Kidney (tissue), 14 donors: ENCODE data around the gene CTNNA2. TPM values are rescaled to one million over a fixed set of nuclear protein-coding genes. Genes with fewer than 3 reads are reported as not detected.

ENCODE experiments used
- DNase-seq, 5 donors: peaks; one replicate each; pipeline ENCODE4 v3.0.0-alpha.2; 2013 to 2020
- FAIRE-seq: peaks from 2 replicates; lab custom pipeline; 2012; peaks lifted over from hg19 to GRCh38; lab: Jason Lieb, UNC
- H3K27ac ChIP-seq, 2 donors: one replicate each; pipeline ENCODE4 v1.7.0; 2013; ENCODE audit warnings: low read depth in 2 of 2, low read length in 2 of 2, inconsistent platforms in 1 of 2
- H3K27me3 ChIP-seq: one replicate; pipeline ENCODE4 v1.7.1; 2013; ENCODE audit warnings: low read length, inconsistent platforms; ENCODE audit not compliant: control insufficient read depth, insufficient read depth
- H3K36me3 ChIP-seq, 3 donors: one replicate each; pipeline versions ENCODE4 v1.7.0 to v1.7.1; 2013; ENCODE audit warnings: low read length in 3 of 3, control low read depth in 1 of 3, inconsistent platforms in 1 of 3; ENCODE audit not compliant: insufficient read depth in 3 of 3, control insufficient read depth in 2 of 3
- H3K4me1 ChIP-seq, 3 donors: one replicate each; pipeline versions ENCODE4 v1.7.0 to v1.7.1; 2013; ENCODE audit warnings: low read length in 3 of 3, inconsistent platforms in 1 of 3, low read depth in 1 of 3; ENCODE audit not compliant: control insufficient read depth in 2 of 3, insufficient read depth in 2 of 3
- H3K4me3 ChIP-seq, 3 donors: one replicate each; pipeline versions ENCODE4 v1.7.0 to v1.8.1; 2013; ENCODE audit warnings: low read length in 3 of 3, control low read depth in 1 of 3, inconsistent platforms in 1 of 3
- H3K9ac ChIP-seq, 3 donors: one replicate each; pipeline versions ENCODE4 v1.7.0 to v1.7.1; 2013; ENCODE audit warnings: low read length in 3 of 3, control low read depth in 1 of 3, inconsistent platforms in 1 of 3
- H3K9me3 ChIP-seq, 3 donors: one replicate each; pipeline versions ENCODE4 v1.7.0 to v1.7.1; 2013; ENCODE audit warnings: low read length in 3 of 3, control low read depth in 1 of 3, inconsistent platforms in 1 of 3; ENCODE audit not compliant: control insufficient read depth in 2 of 3, insufficient read depth in 1 of 3
- CTCF ChIP-seq: IDR thresholded peaks from 3 replicates; pipeline ENCODE4 v1.5.1; 2012; ENCODE audit warnings: mild to moderate bottlenecking, moderate library complexity, borderline replicate concordance; ENCODE audit not compliant: insufficient read depth; ENCODE audit errors: extremely low read depth
- intact Hi-C: fragments of 100-400 bp; cut with DNase I; formaldehyde crosslinking; loops from one replicate; pipeline ENCODE4 v1.11.1; 2022
- polyA plus RNA-seq: library from polyadenylated mRNA; stranded (reverse); fragments of 350-450 nt; fragmentation: Illumina TruSeq; extraction: RNeasy Lipid Tissue Mini Kit (QIAGEN cat#74804); gene quantifications from one replicate; pipeline ENCODE4 v1.2.3, GENCODE V29; 2014; ENCODE audit warnings: low read depth, low replicate concordance; ENCODE audit not compliant: insufficient read depth
- total RNA-seq: library from RNA; stranded (reverse); fragmentation: NEBNext Ultra II Directional; extraction: Animal tissue kit (Norgen Biotek cat#: 25700); gene quantifications from one replicate; pipeline ENCODE4 v1.2.1, GENCODE V29; 2021
- donor health status: control.
- donor health status: control.
- donor health status: control.
- donor health status: control.
- donor health status: control.
- donor health status: DM: yes; HTN: yes; CAD: no.
- donor health status: Normal renal cell carcinoma (clear cell type).

The CTNNA2 gene
- total and polyA plus RNA-seq, 2 donors from 2014 or later = 0.47 TPM; not detected in 1

DNA sequence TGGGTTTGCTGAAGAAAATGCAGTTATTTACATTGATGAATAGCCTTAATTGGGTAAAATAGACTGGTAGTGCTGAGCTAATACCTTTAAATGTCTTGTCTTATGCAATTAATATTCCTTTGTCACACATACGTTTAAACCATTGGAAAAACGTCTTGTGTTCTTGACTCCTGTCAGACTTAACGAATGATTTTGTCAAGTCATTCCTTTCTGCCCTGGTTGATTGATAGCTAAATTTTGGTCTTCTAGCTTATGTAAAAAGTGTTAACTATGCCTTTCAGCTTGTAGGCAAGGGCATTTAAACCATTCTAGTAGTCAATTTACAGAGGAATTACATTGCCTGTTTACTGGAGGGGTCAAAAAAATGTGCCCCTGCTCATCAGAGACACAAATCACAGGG, 897.5 kb downstream of the CTNNA2 start:
- no peak overlapping the region for H3K9ac ChIP-seq
- no peak for TF ChIP-seq CTCF
- intact Hi-C loops = no loop called here

DNA sequence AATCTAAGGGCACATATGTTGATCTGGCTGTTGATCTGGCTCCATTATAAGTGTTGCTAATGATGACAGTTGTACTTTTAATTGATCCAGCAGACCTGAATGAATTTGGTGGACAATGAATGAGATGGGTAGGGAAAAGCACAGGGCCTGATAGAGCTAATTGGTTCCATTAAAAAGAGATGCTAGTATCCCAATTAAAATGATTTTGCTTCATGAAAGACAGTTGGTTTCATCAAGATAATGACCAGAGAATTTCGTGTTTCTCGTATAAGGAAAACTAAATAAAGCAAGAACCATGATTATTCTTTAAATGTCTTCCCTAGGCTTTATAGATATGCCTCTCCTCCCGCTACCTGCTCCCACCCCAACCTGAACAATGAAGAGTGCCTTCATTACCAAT, 900.3 kb downstream of the CTNNA2 start:
- Histone ChIP-seq H3K27ac (no peak overlapping the region), H3K4me1 (no peaks in the 10 kb centered on the region), H3K9ac (no peak overlapping the region), H3K9me3 (no peaks in the 10 kb centered on the region), H3K36me3 (no peaks in the 10 kb centered on the region), H3K27me3 (no peaks in the 10 kb centered on the region), H3K4me3 (no peak overlapping the region)
- TF ChIP-seq CTCF = no peak
- FAIRE-seq = no peak
- no peak for DNase-seq
- intact Hi-C loops = no loop called here

More for the DNA sequence above, 897.5 kb downstream of the CTNNA2 start:
- H3K9me3 ChIP-seq = no peaks in the 10 kb centered on the region
- no peak overlapping the region for H3K27ac ChIP-seq
- H3K4me3 ChIP-seq = no peak overlapping the region
- no peaks in the 10 kb centered on the region for H3K27me3 ChIP-seq
- no peak for DNase-seq
- H3K36me3 ChIP-seq = no peaks in the 10 kb centered on the region
- no peak for FAIRE-seq
- no peaks in the 10 kb centered on the region for H3K4me1 ChIP-seq

DNA sequence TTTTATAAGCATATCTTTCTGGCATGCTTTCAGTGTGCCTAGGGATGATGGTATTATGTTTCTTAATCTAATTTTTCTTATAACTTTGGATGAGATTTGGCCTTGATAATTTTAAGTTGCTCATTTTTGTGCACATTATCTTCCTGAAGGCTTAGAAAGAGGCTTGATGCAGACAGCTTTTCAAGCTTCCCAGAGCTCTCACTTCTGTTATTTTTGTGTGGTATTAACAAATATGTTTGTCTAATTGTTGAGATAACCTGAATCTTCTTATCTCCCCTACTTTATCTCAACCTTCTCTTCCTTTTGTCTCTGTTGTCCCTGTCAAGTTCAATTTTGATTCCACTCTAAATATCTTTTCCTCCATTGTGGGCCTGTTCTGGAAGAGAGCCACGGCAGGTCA, 904.9 kb downstream of the CTNNA2 start:
- Histone ChIP-seq H3K36me3 (no peaks in the 10 kb centered on the region), H3K27me3 (no peaks in the 10 kb centered on the region), H3K4me1 (no peaks in the 10 kb centered on the region), H3K27ac (no peak overlapping the region), H3K9ac (no peak overlapping the region), H3K9me3 (no peaks in the 10 kb centered on the region), H3K4me3 (no peak overlapping the region)
- intact Hi-C loops = no loop called here
- DNase-seq (no peak), FAIRE-seq (no peak)
- no peak for TF ChIP-seq CTCF
